GM18909 (cell line): ENCODE measurements around the gene MBOAT1.
A peak's percentile ranks its signal among the peaks of the same experiment; 100 is the strongest.

Experiments
- ATAC-seq: cut with Tn5 transposase; IDR thresholded peaks from one replicate; pipeline ENCODE4 v1.9.1; 2021; ENCODE audit warnings: mild to moderate bottlenecking; ENCODE audit not compliant: unreplicated experiment, poor library complexity

Gene MBOAT1

GRCh38 chr6:20058121-20058905 lies 154.0 kb downstream of the MBOAT1 start:
- no peak for ATAC-seq

- peak; percentile 79 for ATAC-seq
These were observed 155.8 kb downstream of the MBOAT1 start for GRCh38 chr6:20056350-20056992.

GRCh38 chr6:20055916-20056315 lies 156.4 kb downstream of the MBOAT1 start:
- no peak for ATAC-seq
